H1 (cell line): ENCODE data around the gene TMEM169. TPM values are rescaled to one million over a fixed set of nuclear protein-coding genes. Genes with fewer than 3 reads are reported as not detected.

ENCODE experiments used
- CTCF ChIA-PET: fragments of 300-600 bp; sonication (Branson Sonifier 250); formaldehyde crosslinking; loops from one replicate; lab custom pipeline; 2021; ENCODE audit not compliant: partially characterized antibody; lab: Charles Lee
- POLR2A ChIA-PET: fragments of 300-600 bp; sonication (Branson Sonifier 250); formaldehyde crosslinking; loops from one replicate; lab custom pipeline; 2021; ENCODE audit warnings: inconsistent platforms; ENCODE audit not compliant: partially characterized antibody; lab: Charles Lee
- DNase-seq, 2 experiments: peaks; one replicate each; pipeline versions ENCODE4 v3.0.0 to v3.0.0-alpha.2; 2010 to 2022; ENCODE audit warnings: low spot score in 2 of 2, low read depth in 1 of 2, mixed read lengths in 1 of 2
- FAIRE-seq: peaks from 2 replicates; lab custom pipeline; 2011; peaks lifted over from hg19 to GRCh38; lab: Jason Lieb, UNC
- H2AFZ ChIP-seq: 2 replicates; pipeline ENCODE4 v1.8.1; 2012; ENCODE audit warnings: low read length, inconsistent platforms
- H2AK5ac ChIP-seq: 2 replicates; pipeline ENCODE4 v1.6.1; 2013; ENCODE audit warnings: low read depth, low read length
- H2BK120ac ChIP-seq: replicated peaks from 2 replicates; pipeline ENCODE3; 2013; ENCODE audit warnings: low read depth, low read length, inconsistent platforms
- H2BK12ac ChIP-seq: 2 replicates; pipeline ENCODE4 v1.6.1; 2013; ENCODE audit warnings: low read depth, low read length
- H2BK15ac ChIP-seq: 2 replicates; pipeline ENCODE4 v1.6.1; 2013; ENCODE audit warnings: low read length
- H2BK20ac ChIP-seq: 2 replicates; pipeline ENCODE4 v1.6.1; 2013; ENCODE audit warnings: low read length
- H2BK5ac ChIP-seq: 2 replicates; pipeline ENCODE4 v1.6.1; 2013; ENCODE audit warnings: low read depth, low read length
- H3K14ac ChIP-seq: 2 replicates; pipeline ENCODE4 v1.6.1; 2013; ENCODE audit warnings: inconsistent platforms; ENCODE audit not compliant: insufficient read length
- H3K18ac ChIP-seq: 2 replicates; pipeline ENCODE4 v1.6.1; 2013; ENCODE audit warnings: low read length; ENCODE audit errors: extremely low read depth
- H3K23ac ChIP-seq: 2 replicates; pipeline ENCODE4 v1.6.1; 2013; ENCODE audit warnings: inconsistent platforms; ENCODE audit not compliant: insufficient read length
- H3K23me2 ChIP-seq: 2 replicates; pipeline ENCODE4 v1.6.1; 2013; ENCODE audit warnings: low read depth, low read length
- H3K27ac ChIP-seq: 2 replicates; pipeline ENCODE4 v1.6.1; 2011; ENCODE audit warnings: low read depth, low read length, inconsistent platforms
- H3K27me3 ChIP-seq, 4 experiments: replicated peaks in 1 of 4; 1 replicate in 1 of 4; 2 replicates in 3 of 4; pipeline versions ENCODE4 v1.6.1 to v1.8.1; 2011 to 2013; ENCODE audit warnings: low read length in 3 of 4, mild to moderate bottlenecking in 3 of 4, inconsistent platforms in 2 of 4, mixed read lengths in 2 of 4, moderate library complexity in 1 of 4; ENCODE audit not compliant: control insufficient read depth in 3 of 4, insufficient read depth in 3 of 4; ENCODE audit errors: extremely low read depth in 1 of 4
- H3K36me3 ChIP-seq, 4 experiments: 2 replicates each; pipeline versions ENCODE4 v1.6.1 to v1.8.1; 2011 to 2013; ENCODE audit warnings: mild to moderate bottlenecking in 4 of 4, low read length in 3 of 4, moderate library complexity in 2 of 4, control low read depth in 1 of 4, inconsistent platforms in 1 of 4; ENCODE audit not compliant: insufficient read depth in 4 of 4, control insufficient read depth in 2 of 4
- H3K4ac ChIP-seq: replicated peaks from 2 replicates; pipeline ENCODE3; 2013; ENCODE audit warnings: low read length, low read depth, mixed read lengths, inconsistent platforms; ENCODE audit not compliant: insufficient read length
- H3K4me1 ChIP-seq, 4 experiments: replicated peaks in 1 of 4; 1 replicate in 1 of 4; 2 replicates in 3 of 4; pipeline versions ENCODE4 v1.6.1 to v1.8.1; 2011 to 2013; ENCODE audit warnings: low read length in 3 of 4, inconsistent platforms in 2 of 4, mixed read lengths in 1 of 4; ENCODE audit not compliant: insufficient read depth in 4 of 4, control insufficient read depth in 3 of 4
- H3K4me2 ChIP-seq, 2 experiments: 2 replicates each; pipeline versions ENCODE4 v1.6.1 to v1.8.1; 2011 to 2013; ENCODE audit warnings: low read depth in 2 of 2, low read length in 2 of 2, control low read depth in 1 of 2, inconsistent platforms in 1 of 2, mild to moderate bottlenecking in 1 of 2; ENCODE audit not compliant: insufficient read depth in 1 of 2
- H3K4me3 ChIP-seq, 4 experiments: fragments of 200-600, 300-600 bp in 1 of 4; sonication (generic), shearing (Covaris generic), sonication (Bioruptor Twin) in 1 of 4; 2 replicates each; pipeline versions ENCODE4 v1.5.1 to v1.8.1; 2011 to 2016; ENCODE audit warnings: low read length in 4 of 4, low read depth in 3 of 4, control low read depth in 2 of 4, inconsistent platforms in 2 of 4, mild to moderate bottlenecking in 2 of 4, mixed read lengths in 1 of 4, moderate library complexity in 1 of 4; ENCODE audit not compliant: insufficient read depth in 2 of 4; ENCODE audit errors: extremely low read depth in 1 of 4
- H3K56ac ChIP-seq: replicated peaks from 2 replicates; pipeline ENCODE3; 2013; ENCODE audit warnings: low read depth, mild to moderate bottlenecking, mixed read lengths, low read length, inconsistent platforms; ENCODE audit not compliant: insufficient read length
- H3K79me1 ChIP-seq: 2 replicates; pipeline ENCODE4 v1.6.1; 2013; ENCODE audit warnings: low read depth, low read length, control low read depth
- H3K79me2 ChIP-seq, 2 experiments: 2 replicates each; pipeline versions ENCODE4 v1.6.1 to v1.8.1; 2012 to 2013; ENCODE audit warnings: low read length in 2 of 2, mild to moderate bottlenecking in 2 of 2, inconsistent platforms in 1 of 2; ENCODE audit not compliant: insufficient read depth in 2 of 2, control insufficient read depth in 1 of 2
- H3K9ac ChIP-seq, 4 experiments: replicated peaks in 1 of 4; 1 replicate in 1 of 4; 2 replicates in 3 of 4; pipeline versions ENCODE4 v1.6.1 to v1.8.1; 2011 to 2013; ENCODE audit warnings: low read depth in 3 of 4, low read length in 3 of 4, control low read depth in 2 of 4, mild to moderate bottlenecking in 2 of 4, moderate library complexity in 2 of 4, inconsistent platforms in 1 of 4; ENCODE audit errors: extremely low read depth in 1 of 4
- H3K9me3 ChIP-seq, 2 experiments: 2 replicates each; pipeline versions ENCODE4 v1.6.1 to v1.8.1; 2012 to 2013; ENCODE audit warnings: mild to moderate bottlenecking in 2 of 2, moderate library complexity in 2 of 2, control low read depth in 1 of 2, inconsistent platforms in 1 of 2, low read depth in 1 of 2, low read length in 1 of 2, mixed read lengths in 1 of 2; ENCODE audit not compliant: insufficient read depth in 2 of 2
- H4K20me1 ChIP-seq, 2 experiments: replicated peaks in 1 of 2; 2 replicates each; pipeline versions ENCODE3 to v1.8.1; 2011 to 2013; ENCODE audit warnings: inconsistent platforms in 2 of 2, low read length in 2 of 2, mild to moderate bottlenecking in 1 of 2; ENCODE audit not compliant: insufficient read depth in 2 of 2, control insufficient read depth in 1 of 2
- H4K5ac ChIP-seq: 2 replicates; pipeline ENCODE4 v1.6.1; 2013; ENCODE audit warnings: low read length, low read depth, mixed read lengths, inconsistent platforms; ENCODE audit not compliant: insufficient read length
- H4K8ac ChIP-seq: 2 replicates; pipeline ENCODE4 v1.8.0; 2013; ENCODE audit warnings: mild to moderate bottlenecking, moderate library complexity, low read length, inconsistent platforms; ENCODE audit not compliant: insufficient read depth; ENCODE audit errors: extremely low read depth
- H4K91ac ChIP-seq: replicated peaks from 2 replicates; pipeline ENCODE3; 2013; ENCODE audit warnings: low read length, mixed read lengths, inconsistent platforms; ENCODE audit not compliant: insufficient read length
- CTBP2 ChIP-seq: IDR thresholded peaks from 2 replicates; pipeline ENCODE4 v1.7.0; 2011; ENCODE audit warnings: borderline replicate concordance, mild to moderate bottlenecking, moderate library complexity, mixed read lengths, low read length; ENCODE audit not compliant: insufficient read depth, insufficient read length
- CTCF ChIP-seq, 3 experiments: IDR thresholded peaks; 1 replicate in 2 of 3; 2 replicates in 1 of 3; pipeline versions ENCODE4 v1.5.1 to v1.6.1; 2011; ENCODE audit warnings: low read length in 3 of 3, mild to moderate bottlenecking in 3 of 3, inconsistent platforms in 2 of 3, low read depth in 1 of 3, moderate library complexity in 1 of 3; ENCODE audit not compliant: insufficient read depth in 1 of 3; ENCODE audit errors: control extremely low read depth in 1 of 3
- POLR2AphosphoS5 ChIP-seq: IDR thresholded peaks from 2 replicates; pipeline ENCODE4 v1.6.1; 2011; ENCODE audit warnings: low read depth, low read length
- RAD21 ChIP-seq, 2 experiments: IDR thresholded peaks in 1 of 2; conservative IDR thresholded peaks in 1 of 2; 2 replicates each; pipeline ENCODE4 v1.6.1; 2011; ENCODE audit warnings: low read depth in 2 of 2, low read length in 2 of 2, improper control_type of control experiment in 1 of 2, inconsistent platforms in 1 of 2, mild to moderate bottlenecking in 1 of 2, moderate library complexity in 1 of 2
- SRF ChIP-seq: IDR thresholded peaks from 2 replicates; pipeline ENCODE4 v1.6.1; 2011; ENCODE audit warnings: mild to moderate bottlenecking, low read depth, low read length, moderate library complexity
- polyA plus RNA-seq, 7 experiments: library from polyadenylated mRNA; depleted of rRNA in 3 of 7; stranded (reverse) in 5 of 7; unstranded in 2 of 7; fragments of >200 nt in 5 of 7; fragments of 200-250 nt in 2 of 7; gene quantifications; 1 replicate in 5 of 7; 2 replicates in 1 of 7; 4 replicates in 1 of 7; pipeline versions ENCODE4 v1.2.1 to v1.2.3, GENCODE V29; 2011 to 2013; ENCODE audit warnings: missing spikeins in 2 of 7, mixed read lengths in 2 of 7
- total RNA-seq: library from RNA; stranded (reverse); fragmentation: NEBNext Ultra II Directional; extraction: Animal tissue kit (Norgen Biotek cat#: 25700); gene quantifications from 2 replicates; pipeline ENCODE4 v1.2.1, GENCODE V29; 2021

The TMEM169 gene
- total and polyA plus RNA-seq, 2 of the 8 experiments (the other 6 are each of a cell fraction or from before 2014, with no cell fraction given), result 0.41 to 2.4 TPM

GRCh38 chr2:216139884-216140283 lies 58.2 kb downstream of the TMEM169 start:
- Histone ChIP-seq H3K79me1 (no peaks in the 10 kb centered on the region; the same call in 1 of the 2 replicates), H3K4ac (no peak overlapping the region), H2BK5ac (no peak overlapping the region), H3K9me3 (no peaks in the 10 kb centered on the region), H3K4me2 (no peak overlapping the region), H2AFZ (no peak overlapping the region), H3K23me2 (no peaks in the 10 kb centered on the region), H3K27ac (no peak overlapping the region), H2BK15ac (no peak overlapping the region), H3K79me2 (peaks cover 0 to 37% of the 10 kb centered on the region in 2 experiments; a peak in 2 of 4 replicates), H4K20me1 (peaks cover 5 to 14% of the 10 kb centered on the region in 2 experiments), H2BK20ac (no peak overlapping the region), H3K9ac (no peak overlapping the region), H2BK12ac (no peak overlapping the region), H3K4me1 (no peaks in the 10 kb centered on the region), H3K4me3 (no peak overlapping the region), H3K14ac (no peak overlapping the region), H2BK120ac (no peak overlapping the region), H3K36me3 (peaks cover 40 to 99% (median 87%) of the 10 kb centered on the region in 4 experiments), H4K8ac (no peak overlapping the region), H4K5ac (no peak overlapping the region), H2AK5ac (no peak overlapping the region), H3K18ac (no peak overlapping the region), H3K56ac (no peak overlapping the region), H3K27me3 (no peaks in the 10 kb centered on the region), H4K91ac (no peak overlapping the region), H3K23ac (no peak overlapping the region)
- DNase-seq, result no peak
- TF ChIP-seq SRF, result no peak
- no peak for TF ChIP-seq POLR2AphosphoS5
- peak; percentile 18 to 40; a peak in 2 of 4 replicates for TF ChIP-seq RAD21 (IDR thresholded peaks at IDR 0.05 in 1 of 2, conservative IDR thresholded peaks at IDR 0.05 in 1 of 2; ENCODE audit: low read depth in 2 of 2, low read length in 2 of 2)
- no peak for TF ChIP-seq CTBP2
- peak; percentile 17 to 66 (median 30) for TF ChIP-seq CTCF (IDR thresholded peaks at IDR 0.05; ENCODE audit: control extremely low read depth in 1 of 3, insufficient read depth in 1 of 3, low read depth in 1 of 3, low read length in 3 of 3)
- ChIA-PET POLR2A (interaction anchor here (1.8 to 8.1 kb wide), 3 partner anchors 18 to 26 kb away, joined by 9 to 101 read pairs (median 32); no protein-coding TSS in a partner anchor), CTCF (interaction anchor here (0.7 to 4.6 kb wide), 10 partner anchors 8 to 1365 kb away, joined by 3 to 24 read pairs (median 6); no protein-coding TSS in a partner anchor)
- peak; percentile 24 for FAIRE-seq
